Tibial nerve (tissue), 4 donors: ENCODE data around the gene TRUB1. TPM values are rescaled to one million over a fixed set of nuclear protein-coding genes. Genes with fewer than 3 reads are reported as not detected.

ENCODE experiments used
- DNase-seq, 2 donors: peaks; one replicate each; pipeline ENCODE4 v3.0.0-alpha.2; 2019; ENCODE audit warnings: low spot score in 2 of 2
- H3K27ac ChIP-seq, 4 donors: fragments of 200-600 bp; sonication (generic) in 3 of 4; one replicate each; pipeline ENCODE4 v1.5.1; 2017 to 2019; ENCODE audit warnings: mild to moderate bottlenecking in 1 of 4
- H3K27me3 ChIP-seq, 2 donors: fragments of 200-600 bp; sonication (generic) in 1 of 2; one replicate each; pipeline versions ENCODE4 v1.5.1 to v1.6.0; 2017 to 2019
- H3K36me3 ChIP-seq, 3 donors: fragments of 200-600 bp; sonication (generic); one replicate each; pipeline ENCODE4 v1.5.1; 2018 to 2019
- H3K4me1 ChIP-seq, 4 donors: fragments of 200-600 bp; sonication (generic) in 3 of 4; one replicate each; pipeline ENCODE4 v1.5.1; 2017 to 2019
- H3K4me3 ChIP-seq, 4 donors: fragments of 200-600 bp; sonication (generic) in 3 of 4; one replicate each; pipeline ENCODE4 v1.5.1; 2017 to 2019; ENCODE audit warnings: mild to moderate bottlenecking in 1 of 4, moderate library complexity in 1 of 4
- H3K9me3 ChIP-seq, 4 donors: fragments of 200-600 bp; sonication (generic) in 3 of 4; one replicate each; pipeline ENCODE4 v1.5.1; 2017 to 2019
- CTCF ChIP-seq, 5 experiments: fragments of 200-600 bp in 3 of 5; fragments of 450-650 bp in 2 of 5; sonication (generic) in 3 of 5; IDR thresholded peaks; one replicate each; pipeline ENCODE4 v1.5.1; 2016 to 2019; ENCODE audit warnings: antibody characterized with exemption in 5 of 5, mild to moderate bottlenecking in 3 of 5, moderate library complexity in 2 of 5
- EP300 ChIP-seq, 2 donors: sonication (generic); formaldehyde crosslinking; IDR thresholded peaks; one replicate each; pipeline ENCODE4 v1.6.1; 2017; ENCODE audit warnings: antibody characterized with exemption in 2 of 2, mild to moderate bottlenecking in 1 of 2
- POLR2A ChIP-seq, 2 donors: fragments of 450-650 bp; IDR thresholded peaks; one replicate each; pipeline ENCODE4 v1.6.1; 2017; ENCODE audit warnings: antibody characterized with exemption in 2 of 2, mild to moderate bottlenecking in 2 of 2, moderate library complexity in 2 of 2
- WGBS, 2 donors: methylation state at CpG; one replicate each; pipeline ENCODE4 v1.1.5; 2018; 5-methylcytosine and 5-hydroxymethylcytosine counted together
- total RNA-seq, 4 donors: library from RNA; depleted of rRNA; stranded (reverse); fragments of >200 nt; gene quantifications; one replicate each; pipeline ENCODE4 v1.1.0, GENCODE V29; 2016

Gene TRUB1
- total RNA-seq, 4 donors from 2014 or later = 13.8 to 40.4 (median 28.6) TPM

- peaks cover 0 to 6% (median 0%) of the 10 kb centered on the region in 3 donors for H3K36me3 ChIP-seq
- TF ChIP-seq EP300 (IDR thresholded peaks at IDR 0.05) = no peak
- DNase-seq = no peak
- whole genome bisulfite sequencing, 2 donors = 72 to 79% methylated on average over 4 of the region's 4 CpGs
- no peaks in the 10 kb centered on the region for H3K9me3 ChIP-seq
- H3K4me1 ChIP-seq = no peaks in the 10 kb centered on the region
- H3K4me3 ChIP-seq = no peak overlapping the region
- H3K27me3 ChIP-seq = no peaks in the 10 kb centered on the region
- H3K27ac ChIP-seq = no peak overlapping the region
These were observed 58.5 kb downstream of the TRUB1 start for GRCh38 chr10:114996542-114996941.

- DNase-seq = no peak
- Histone ChIP-seq H3K27ac (no peak overlapping the region), H3K9me3 (no peaks in the 10 kb centered on the region), H3K27me3 (no peaks in the 10 kb centered on the region), H3K4me3 (no peak overlapping the region), H3K4me1 (no peaks in the 10 kb centered on the region), H3K36me3 (peaks cover 0 to 6% (median 0%) of the 10 kb centered on the region in 3 donors)
- 88 to 91% methylated on average over 7 of the region's 7 CpGs for WGBS, 2 donors
- TF ChIP-seq POLR2A (IDR thresholded peaks at IDR 0.05) = no peak
- TF ChIP-seq CTCF (IDR thresholded peaks at IDR 0.05) = no peak
- no peak for TF ChIP-seq EP300 (IDR thresholded peaks at IDR 0.05)
These were observed 61.0 kb downstream of the TRUB1 start for GRCh38 chr10:114998993-114999392.

GRCh38 chr10:115001506-115002381 is 63.7 kb downstream of the TRUB1 start:
- no peaks in the 10 kb centered on the region for H3K27me3 ChIP-seq
- H3K27ac ChIP-seq = no peak overlapping the region
- H3K9me3 ChIP-seq = no peaks in the 10 kb centered on the region
- peak overlapping the region in 1 of 4 donors; percentile 2 for H3K4me3 ChIP-seq
- no peaks in the 10 kb centered on the region for H3K36me3 ChIP-seq
- TF ChIP-seq EP300 (IDR thresholded peaks at IDR 0.05) = no peak
- TF ChIP-seq CTCF (IDR thresholded peaks at IDR 0.05) = no peak
- no peak for TF ChIP-seq POLR2A (IDR thresholded peaks at IDR 0.05)
- H3K4me1 ChIP-seq = no peaks in the 10 kb centered on the region
- WGBS, 2 donors = 41 to 48% methylated on average over 13 of the region's 13 CpGs
- DNase-seq = no peak

- Histone ChIP-seq H3K36me3 (no peaks in the 10 kb centered on the region), H3K4me3 (no peak overlapping the region), H3K9me3 (no peaks in the 10 kb centered on the region), H3K27me3 (no peaks in the 10 kb centered on the region), H3K27ac (no peak overlapping the region), H3K4me1 (no peaks in the 10 kb centered on the region)
- 83 to 96% methylated on average over 2 of the region's 2 CpGs for WGBS, 2 donors
- DNase-seq = no peak
- TF ChIP-seq POLR2A (IDR thresholded peaks at IDR 0.05) = no peak
These were observed 65.4 kb downstream of the TRUB1 start for GRCh38 chr10:115003396-115003795.

- Histone ChIP-seq H3K4me3 (no peak overlapping the region), H3K27ac (no peak overlapping the region), H3K27me3 (no peaks in the 10 kb centered on the region), H3K9me3 (no peaks in the 10 kb centered on the region), H3K4me1 (no peaks in the 10 kb centered on the region), H3K36me3 (no peaks in the 10 kb centered on the region)
- TF ChIP-seq CTCF (IDR thresholded peaks at IDR 0.05) (no peak), POLR2A (IDR thresholded peaks at IDR 0.05) (no peak), EP300 (IDR thresholded peaks at IDR 0.05) (no peak)
- no peak for DNase-seq
- WGBS, 2 donors = 71 to 76% methylated on average over 3 of the region's 3 CpGs
These were observed 66.4 kb downstream of the TRUB1 start for GRCh38 chr10:115004236-115004862.

GRCh38 chr10:115005771-115006170 is 67.8 kb downstream of the TRUB1 start:
- DNase-seq = no peak
- Histone ChIP-seq H3K36me3 (no peaks in the 10 kb centered on the region), H3K27ac (no peak overlapping the region), H3K4me1 (no peaks in the 10 kb centered on the region), H3K4me3 (no peak overlapping the region), H3K9me3 (no peaks in the 10 kb centered on the region), H3K27me3 (no peaks in the 10 kb centered on the region)
- 89 to 90% methylated on average over 8 of the region's 8 CpGs for WGBS, 2 donors
- TF ChIP-seq EP300 (IDR thresholded peaks at IDR 0.05) = no peak
- no peak for TF ChIP-seq CTCF (IDR thresholded peaks at IDR 0.05)
- no peak for TF ChIP-seq POLR2A (IDR thresholded peaks at IDR 0.05)
